Measurements from ENCODE around the gene SRRM1.

SRRM1 gene, protein sequence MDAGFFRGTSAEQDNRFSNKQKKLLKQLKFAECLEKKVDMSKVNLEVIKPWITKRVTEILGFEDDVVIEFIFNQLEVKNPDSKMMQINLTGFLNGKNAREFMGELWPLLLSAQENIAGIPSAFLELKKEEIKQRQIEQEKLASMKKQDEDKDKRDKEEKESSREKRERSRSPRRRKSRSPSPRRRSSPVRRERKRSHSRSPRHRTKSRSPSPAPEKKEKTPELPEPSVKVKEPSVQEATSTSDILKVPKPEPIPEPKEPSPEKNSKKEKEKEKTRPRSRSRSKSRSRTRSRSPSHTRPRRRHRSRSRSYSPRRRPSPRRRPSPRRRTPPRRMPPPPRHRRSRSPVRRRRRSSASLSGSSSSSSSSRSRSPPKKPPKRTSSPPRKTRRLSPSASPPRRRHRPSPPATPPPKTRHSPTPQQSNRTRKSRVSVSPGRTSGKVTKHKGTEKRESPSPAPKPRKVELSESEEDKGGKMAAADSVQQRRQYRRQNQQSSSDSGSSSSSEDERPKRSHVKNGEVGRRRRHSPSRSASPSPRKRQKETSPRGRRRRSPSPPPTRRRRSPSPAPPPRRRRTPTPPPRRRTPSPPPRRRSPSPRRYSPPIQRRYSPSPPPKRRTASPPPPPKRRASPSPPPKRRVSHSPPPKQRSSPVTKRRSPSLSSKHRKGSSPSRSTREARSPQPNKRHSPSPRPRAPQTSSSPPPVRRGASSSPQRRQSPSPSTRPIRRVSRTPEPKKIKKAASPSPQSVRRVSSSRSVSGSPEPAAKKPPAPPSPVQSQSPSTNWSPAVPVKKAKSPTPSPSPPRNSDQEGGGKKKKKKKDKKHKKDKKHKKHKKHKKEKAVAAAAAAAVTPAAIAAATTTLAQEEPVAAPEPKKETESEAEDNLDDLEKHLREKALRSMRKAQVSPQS

DNA sequence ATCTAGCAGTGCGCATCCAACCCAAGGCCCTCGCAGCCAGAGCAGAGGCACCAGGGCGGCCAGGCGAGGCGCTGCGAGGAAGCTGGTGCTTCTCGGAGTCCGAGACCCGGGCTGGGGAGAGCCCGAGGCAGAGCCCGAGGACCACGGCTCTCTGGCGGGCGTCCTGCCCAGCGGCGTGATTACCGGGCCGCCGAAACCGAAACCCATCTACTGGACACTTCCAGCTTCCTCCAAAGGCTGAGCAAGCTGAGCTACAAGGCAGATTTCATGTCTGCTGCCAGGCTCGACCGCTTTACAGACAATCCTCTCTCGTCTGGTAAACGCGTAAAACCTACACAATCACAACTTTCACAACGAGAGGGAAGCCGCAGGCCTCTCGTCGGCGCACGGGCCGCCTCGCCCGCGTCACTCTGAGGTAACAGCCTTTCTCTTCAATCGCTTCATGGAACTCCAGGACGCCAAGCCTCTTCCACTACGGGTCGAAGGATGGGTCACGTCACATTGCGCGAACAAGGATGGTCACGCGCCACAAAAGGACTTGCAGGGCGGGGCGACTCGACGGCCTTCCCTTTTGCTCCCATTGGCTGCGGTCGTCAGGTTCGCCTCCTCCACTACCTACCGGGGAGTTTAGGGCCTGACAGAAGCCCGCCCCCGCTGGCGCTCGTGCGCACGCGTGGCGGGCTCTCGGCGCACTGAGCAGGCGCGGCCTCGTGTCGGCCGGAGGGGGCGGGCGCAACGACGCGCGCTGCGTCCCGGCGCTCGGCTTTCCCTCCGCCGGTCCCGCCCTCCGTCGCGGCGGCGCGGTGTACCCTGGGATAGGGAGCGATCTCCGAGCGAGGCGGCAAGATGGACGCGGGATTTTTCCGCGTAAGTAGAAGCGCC lies at the start of gene SRRM1:
Gene SRRM1, plus strand, starts transcription at position 822 of the 882 bp plus-strand sequence. Its CDS starts 25 bp downstream, at position 847.
- peak; percentile 90 for FAIRE-seq

DNA sequence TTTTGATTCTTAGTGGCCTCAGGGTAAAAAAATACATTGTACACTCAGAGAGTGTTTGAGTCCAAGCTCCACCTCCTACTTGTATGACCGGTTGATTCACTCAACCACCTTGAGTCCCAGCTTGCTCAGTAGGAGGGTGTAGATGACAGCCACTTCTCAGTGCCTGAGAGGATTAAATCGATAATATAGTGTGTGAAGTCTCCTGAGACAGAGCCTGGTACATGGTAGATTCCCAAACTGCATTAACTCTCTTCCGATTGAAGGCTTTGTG lies 48.8 kb upstream of the SRRM1 start:
- no peak for FAIRE-seq

DNA sequence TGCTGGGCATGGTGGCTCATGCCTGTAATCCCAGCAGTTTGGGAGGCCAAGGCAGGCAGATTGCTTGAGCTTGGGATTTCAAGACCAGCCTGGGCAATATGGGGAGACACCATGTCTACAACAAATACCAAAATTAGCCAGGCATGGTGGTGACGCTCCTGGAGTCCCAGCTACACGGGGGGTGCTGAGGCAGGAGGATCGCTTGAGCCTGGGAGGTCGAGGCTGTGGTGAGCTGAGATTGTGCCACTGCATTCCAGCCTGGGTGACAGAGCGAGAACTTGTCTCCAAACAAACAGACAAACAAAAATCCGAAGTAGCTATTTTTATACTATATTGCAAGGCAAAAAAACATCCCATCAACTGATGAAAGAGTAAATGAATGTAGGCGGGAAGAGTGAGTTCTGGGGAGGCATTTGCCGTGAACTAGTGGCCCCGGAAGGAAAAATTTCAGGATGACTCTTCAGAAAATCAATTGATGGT lies 46.7 kb upstream of the SRRM1 start:
- FAIRE-seq, result no peak

DNA sequence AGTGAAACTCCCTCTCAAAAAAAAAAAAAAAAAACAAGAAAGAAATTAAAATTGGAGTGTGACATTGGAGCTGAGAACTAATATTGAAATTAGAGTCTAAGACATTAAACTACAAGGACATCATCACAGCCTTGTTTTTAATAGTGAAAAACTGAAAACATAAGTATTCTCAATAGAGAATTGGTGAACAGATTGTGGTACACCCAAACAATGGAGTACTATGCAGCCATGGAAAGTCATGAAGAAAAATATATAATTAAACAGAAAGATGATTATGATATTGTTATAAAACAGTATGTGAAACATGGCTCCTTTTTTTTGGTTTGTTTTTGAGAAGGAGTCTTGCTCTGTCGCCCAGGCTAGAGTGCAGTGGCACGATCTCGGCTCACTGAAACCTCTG lies 43.8 kb upstream of the SRRM1 start:
- FAIRE-seq, result no peak

DNA sequence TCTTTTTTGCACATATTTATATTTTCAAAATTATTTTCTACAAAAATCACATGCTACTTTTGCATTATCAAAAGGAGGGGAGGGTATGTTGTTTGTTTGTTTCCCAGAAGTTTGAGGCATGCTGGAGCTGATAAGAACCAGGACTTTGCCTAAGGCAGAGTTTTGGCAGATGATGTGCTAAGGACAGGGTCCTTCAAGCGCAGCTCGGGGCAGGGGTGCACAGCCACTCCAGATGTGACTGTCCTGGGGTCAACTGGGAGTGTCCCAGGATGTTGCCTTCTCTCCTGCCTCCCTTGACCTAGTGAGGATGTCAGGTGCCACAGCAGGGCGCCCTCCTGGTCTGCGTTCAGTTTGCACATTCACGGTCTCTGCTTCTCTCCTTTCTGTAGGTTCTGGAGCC lies 42.6 kb upstream of the SRRM1 start:
- no peak for FAIRE-seq

DNA sequence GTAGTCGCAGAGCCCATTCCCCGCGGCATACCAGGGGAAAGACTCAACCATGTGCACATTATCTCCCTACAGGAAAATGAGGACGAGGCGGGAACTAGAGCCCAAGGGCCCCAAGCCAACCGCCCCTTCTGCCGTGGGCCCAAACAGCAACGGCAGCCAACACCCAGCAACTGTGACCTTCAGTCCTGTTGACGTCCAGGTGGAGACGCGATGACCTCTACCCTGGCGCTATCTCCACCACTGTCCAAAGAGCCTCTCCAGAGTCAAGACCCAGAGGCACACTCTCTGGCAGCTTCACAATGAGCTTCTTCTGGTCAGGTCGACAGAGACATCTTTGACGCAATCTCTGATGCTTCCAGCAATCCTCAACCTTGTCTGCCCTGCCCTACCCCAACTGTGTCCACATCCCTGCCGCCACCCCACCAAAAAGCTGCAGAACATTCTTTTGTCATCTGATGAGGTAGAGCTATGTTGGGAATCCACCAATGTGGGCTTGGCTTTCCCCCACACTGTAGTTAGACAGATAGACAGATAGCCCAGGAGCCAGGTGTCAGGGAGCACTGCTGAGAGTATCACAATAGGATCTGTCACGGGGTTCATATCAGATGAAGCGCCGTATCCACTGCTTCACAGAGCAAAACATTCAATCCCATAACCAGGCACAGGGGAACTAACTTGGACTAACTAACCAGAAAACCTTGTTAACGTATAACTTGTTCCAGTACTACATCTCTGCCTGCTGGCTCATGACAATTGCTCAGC lies 37.4 kb upstream of the SRRM1 start:
- no peak for FAIRE-seq

DNA sequence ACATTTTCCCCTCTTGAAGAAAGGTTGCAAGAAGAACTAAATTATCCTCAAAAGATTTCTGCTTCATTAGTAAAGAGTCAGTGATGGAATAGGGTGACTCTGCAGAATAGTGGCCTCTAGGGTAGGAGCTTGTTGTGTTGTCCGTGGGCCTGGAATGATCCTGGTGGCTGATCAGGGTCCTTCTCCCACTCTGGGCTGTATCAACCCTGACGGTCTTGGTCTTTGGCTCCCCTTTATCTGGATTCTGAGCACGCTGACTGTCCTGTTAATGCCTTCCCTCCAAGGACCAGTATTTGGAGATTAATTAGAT lies 36.9 kb upstream of the SRRM1 start:
- FAIRE-seq, result no peak

DNA sequence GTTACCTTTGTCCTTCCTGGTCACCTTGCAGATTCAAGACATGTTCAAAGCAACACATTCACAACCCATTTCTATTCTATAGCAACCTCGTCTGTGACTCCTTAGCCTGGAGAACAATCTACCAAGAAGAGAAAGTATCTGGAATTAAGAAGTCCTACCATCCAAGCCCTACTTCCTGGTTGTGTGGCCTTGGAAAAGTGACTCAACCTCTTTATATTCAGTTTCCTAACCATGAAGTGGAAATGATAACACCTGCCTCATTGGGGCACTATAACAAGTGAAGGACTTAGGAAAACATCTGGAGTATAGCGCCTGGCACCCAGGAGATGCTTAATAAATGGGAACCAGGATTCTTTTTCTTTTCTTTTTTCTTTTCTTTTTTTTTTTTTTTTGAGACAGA lies 36.5 kb upstream of the SRRM1 start:
- FAIRE-seq, result no peak

DNA sequence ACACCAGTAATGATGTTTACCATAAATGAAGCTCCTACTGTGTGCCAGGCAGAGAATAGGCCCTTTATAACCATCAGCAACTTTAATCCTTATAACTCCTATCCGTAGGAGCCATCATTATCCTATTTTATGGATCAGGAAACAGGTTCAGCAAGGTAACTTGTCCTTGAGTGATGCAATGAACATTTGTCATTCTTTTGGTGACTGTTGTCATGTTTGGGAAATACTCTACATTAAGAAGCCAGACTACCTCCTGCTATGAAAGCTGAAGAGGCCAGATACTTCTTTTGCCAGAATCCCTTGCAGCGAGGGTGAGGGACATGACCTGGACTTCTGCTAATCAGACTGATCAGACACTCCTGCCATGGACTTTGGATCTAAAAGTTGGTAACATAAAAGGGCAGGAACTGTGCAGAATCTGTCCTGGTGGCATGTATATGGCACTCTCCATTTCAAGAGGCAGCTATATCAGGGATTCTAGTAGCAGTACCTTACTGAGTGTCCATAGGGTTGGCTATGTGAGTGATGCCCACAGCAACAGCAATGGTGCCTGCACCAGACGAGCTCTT lies 33.1 kb upstream of the SRRM1 start:
- FAIRE-seq, result no peak

DNA sequence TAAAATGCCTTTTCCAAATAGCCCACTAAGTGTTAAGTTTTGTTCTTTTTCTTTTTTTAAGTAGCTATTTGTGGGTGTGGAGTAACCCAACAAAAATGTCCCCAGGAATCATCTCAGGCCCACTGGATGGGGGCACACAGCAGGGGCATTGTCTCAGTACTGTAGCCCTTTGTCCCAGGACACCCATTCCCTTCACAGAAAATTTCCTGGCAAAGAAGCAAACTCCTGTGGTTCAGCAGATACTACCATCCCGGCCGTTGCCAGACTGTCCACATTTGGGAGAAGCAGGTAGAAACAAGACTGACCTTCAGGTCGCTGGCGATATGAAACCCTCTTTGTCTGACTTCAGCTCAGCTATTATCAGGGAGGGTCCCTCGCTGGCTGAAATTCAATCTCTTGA lies 23.7 kb upstream of the SRRM1 start:
- no peak for FAIRE-seq

DNA sequence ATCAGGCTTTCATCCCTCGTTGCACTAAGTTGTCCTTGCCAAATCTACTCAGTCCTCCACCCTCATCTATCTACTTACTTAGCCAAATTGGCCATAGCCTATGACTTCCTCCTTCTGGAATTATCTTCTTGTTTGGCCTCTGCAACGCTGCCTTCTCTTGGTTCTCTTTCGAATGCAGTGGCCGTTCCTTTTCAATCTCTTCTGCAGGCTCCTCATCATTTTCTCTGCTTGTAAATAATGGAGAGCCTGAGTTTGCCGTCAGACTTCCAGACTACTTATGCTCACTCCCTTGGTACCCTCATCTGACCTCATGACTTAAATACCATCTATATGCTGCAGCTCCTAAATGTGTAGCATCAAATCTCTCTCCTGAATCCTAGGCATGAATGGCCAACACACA lies 22.4 kb upstream of the SRRM1 start:
- FAIRE-seq, result no peak

DNA sequence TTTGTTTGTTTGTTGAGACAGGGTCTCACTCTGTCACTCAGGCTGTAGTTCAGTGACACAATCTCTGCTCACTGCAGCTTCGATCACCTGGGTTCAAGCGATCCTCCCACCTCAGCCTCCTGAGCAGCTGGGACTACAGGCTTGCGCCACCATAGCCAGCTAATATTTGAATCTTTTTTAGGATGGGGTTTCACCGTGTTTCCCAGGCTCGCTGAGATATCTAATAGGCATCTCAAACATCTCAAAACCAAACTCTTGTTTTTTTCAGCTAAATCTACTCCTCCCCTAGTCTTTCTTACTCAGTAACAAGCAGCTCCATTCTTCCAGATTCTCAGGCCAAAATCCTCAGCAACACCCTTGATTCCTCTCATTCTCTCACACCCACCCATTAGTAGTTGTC lies 22.0 kb upstream of the SRRM1 start:
- FAIRE-seq, result no peak

DNA sequence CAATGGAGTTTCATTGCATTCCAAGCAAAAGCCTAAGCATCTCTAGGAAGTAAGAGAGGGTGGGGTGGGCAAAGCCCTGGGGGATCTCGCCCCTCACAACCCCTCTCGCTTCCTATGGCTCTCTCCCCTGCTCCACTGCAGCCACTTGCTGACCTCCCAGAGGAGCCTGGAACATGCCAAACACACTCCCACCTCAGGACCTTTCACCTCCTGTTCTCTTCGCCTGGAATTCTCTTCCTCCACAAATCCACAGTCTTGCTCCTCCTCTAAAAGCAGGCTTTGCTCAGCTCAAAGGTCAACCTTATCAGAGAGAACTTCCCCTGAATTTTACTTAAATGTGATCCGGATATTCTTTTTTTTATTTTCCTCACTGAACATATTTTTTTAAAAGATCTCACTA lies 20.9 kb upstream of the SRRM1 start:
- no peak for FAIRE-seq

DNA sequence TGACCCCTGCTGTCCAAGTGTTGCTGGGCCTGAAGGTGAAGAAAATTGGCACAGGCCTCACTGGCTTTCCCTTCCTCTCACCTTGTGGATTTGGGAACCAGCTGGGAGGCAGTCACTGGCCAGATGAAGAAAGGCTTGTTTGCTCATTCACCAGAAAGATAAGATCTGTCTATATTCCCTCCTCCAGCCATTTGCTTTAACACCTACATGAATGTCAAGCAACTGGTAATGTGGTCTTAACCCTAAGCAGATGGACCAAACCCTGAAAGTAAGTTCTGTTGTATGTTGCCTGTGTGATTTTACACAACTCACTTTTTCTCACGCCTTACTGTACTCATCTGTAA lies 10.3 kb upstream of the SRRM1 start:
- FAIRE-seq, result no peak

DNA sequence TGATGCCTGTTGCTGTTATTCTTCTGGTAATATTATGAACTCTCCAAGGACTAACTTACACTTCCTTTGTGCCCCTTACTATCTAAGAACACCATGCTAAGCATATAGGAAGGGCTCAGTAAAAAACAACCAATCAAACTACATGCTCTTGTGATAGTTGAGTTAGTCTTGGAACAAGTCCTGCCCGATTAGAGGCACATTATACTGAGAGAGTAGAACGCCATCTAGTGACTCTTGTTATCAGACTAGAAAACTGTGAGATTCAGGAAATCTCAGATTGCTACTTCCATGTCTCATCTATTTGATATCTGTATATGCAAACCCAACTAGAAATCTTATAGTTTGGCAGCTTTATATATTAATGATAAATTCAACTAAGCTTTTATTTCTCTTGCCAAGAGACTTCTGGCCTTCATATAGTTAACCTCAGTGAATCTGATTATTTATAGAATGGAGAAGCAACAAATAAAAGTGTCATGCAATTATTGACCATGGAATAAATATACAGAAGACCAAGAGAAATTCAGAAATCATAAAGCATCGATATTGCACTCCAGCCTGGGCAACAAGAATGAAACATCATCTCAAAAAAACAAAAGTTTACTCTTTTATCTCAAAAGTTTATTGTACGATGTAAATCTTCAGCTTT lies 7.8 kb upstream of the SRRM1 start:
- peak; percentile 78 for FAIRE-seq

DNA sequence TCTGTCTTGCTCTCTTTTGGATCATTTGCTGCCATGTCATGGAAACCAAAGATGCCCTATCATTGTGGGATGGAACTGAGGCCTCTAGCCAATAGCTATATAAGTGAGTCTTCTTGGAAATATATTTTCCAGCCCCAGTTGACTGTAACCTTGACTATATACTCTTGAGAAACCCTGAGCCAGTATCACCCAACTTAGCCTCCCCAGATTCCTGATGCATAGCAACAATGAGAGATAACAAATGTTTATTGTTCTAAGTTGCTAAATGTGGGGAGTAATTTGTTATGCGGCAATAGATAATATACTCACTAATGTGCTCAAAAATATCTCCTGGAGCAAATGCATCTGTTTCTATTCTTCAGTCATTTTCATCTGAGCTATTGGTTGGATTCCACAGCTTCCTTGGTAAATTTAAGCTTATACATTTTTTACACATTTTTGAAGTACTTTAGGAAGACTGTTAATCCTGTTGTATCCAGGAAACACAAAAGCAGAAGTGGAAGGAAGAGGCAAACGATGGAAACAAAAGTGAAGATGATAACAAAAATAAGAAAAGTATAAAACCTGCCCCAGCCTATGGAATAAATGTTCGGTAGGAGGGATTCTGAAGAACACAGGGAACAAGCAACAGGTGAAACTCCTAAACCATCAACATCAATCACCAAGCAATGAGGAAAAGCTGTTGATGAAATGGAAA lies 6.3 kb upstream of the SRRM1 start:
- no peak for FAIRE-seq

DNA sequence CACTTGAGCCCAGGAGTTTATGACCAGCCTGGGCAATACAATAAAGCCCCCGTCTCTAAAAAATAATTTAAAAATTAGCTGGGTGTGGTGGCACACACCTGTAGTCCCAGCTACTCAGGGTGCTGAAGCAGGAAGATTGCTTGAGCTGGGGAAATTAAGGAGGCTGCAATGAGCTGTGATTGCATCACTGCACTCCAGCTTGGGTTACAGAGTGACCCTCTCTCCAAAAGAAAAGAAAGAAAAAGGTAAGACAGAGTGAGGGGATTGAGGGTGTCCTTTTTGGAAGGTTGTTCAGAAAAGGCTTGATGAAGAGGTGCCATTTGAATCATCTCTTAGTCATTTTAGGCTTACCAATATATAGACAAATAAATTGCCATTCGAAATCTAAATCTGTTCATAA lies 4.0 kb upstream of the SRRM1 start:
- no peak for FAIRE-seq

DNA sequence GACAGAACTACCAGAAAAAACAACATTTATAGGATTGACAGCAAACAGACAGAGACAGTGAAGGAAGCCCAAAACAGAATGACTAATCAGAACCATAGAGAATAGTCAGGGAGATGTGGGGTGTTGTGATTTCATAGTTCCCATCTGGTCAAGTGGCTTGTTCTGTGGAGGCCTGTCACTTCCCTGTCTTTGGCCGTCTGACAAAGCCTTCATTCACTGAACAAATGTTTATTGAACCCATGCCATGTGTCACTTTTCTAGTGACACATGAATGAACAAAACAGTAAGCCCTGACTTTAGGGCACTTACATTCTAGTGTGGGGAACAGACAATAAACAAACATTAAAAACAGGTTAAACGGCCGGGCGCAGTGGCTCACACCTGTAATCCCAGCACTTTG lies 3.2 kb upstream of the SRRM1 start:
- no peak for FAIRE-seq

DNA sequence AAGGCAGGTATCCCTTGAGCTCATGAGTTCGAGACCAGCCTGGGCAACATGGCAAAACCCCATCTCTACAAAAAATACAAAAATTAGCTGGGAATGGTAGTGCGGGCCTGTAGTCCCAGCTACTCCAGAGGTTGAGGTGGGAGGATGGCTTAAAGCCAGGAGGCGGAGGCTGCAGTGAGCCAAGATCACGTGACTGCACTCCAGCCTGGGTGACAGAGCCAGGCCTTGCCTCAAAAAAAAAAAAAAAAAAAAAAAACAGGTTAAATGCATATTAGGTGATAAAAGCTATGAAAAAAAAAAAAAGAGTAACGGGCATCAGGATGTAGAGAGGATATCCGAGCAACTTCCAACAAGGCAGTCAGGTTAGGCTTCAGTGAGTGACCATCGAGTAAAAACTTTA lies 2.8 kb upstream of the SRRM1 start:
- no peak for FAIRE-seq

DNA sequence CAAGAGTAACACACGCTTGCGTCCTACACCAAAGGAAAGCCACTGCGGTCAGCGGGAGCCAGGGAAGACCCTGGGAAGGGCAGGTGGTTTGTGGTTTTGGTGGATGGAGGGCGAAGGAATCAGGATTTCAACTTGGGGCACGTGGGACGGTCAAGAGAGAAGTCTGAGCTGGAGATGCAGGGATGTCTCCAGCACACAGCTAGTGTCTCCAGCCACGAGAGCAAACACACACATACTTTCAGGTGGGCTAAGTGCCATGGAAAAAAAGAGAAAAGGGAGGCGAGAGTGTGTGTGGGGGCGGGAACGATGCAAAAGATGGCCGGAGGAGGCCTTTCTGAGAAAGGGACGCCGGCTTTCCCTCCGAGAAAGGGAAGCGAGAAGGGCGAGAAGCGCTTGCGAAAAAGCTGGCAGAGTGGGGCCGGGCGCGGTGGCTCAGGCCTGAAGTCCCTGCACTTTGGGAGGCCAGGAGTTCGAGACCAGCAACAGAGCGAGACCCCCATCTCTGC lies 1.4 kb upstream of the SRRM1 start:
- FAIRE-seq, result no peak
